GM12878 (cell line): Measurements from ENCODE around the gene LRP8. TPM values are rescaled to one million over a fixed set of nuclear protein-coding genes. Genes with fewer than 3 reads are reported as not detected.

ENCODE experiments used
- ATAC-seq: fragments of 200-7000 bp; cut with Tn5 transposase; 3 replicates; pipeline ENCODE4 v1.9.1; 2020; ENCODE audit warnings: mild to moderate bottlenecking, moderate library complexity
- BruUV-seq: library from RNA; stranded (reverse); fragments of 400-500 nt; replicated peaks from 2 replicates; lab custom pipeline; 2021; lab: Mats Ljungman, UMichigan
- CTCF ChIA-PET: fragments of 300-600 bp; sonication (Branson Sonifier 250); formaldehyde crosslinking; extraction: SDS; loops from one replicate; lab custom pipeline; 2021; ENCODE audit warnings: inconsistent platforms; lab: Yijun Ruan, JAX
- POLR2A ChIA-PET: fragments of 350-600 bp; formaldehyde crosslinking; extraction: SDS; loops from one replicate; lab custom pipeline; 2021; ENCODE audit warnings: inconsistent platforms; lab: Charles Lee
- RAD21 ChIA-PET: fragments of 300-600 bp; sonication (Branson Sonifier 250); formaldehyde crosslinking; loops from one replicate; lab custom pipeline; 2023; ENCODE audit warnings: antibody characterized with exemption; ENCODE audit not compliant: unreplicated experiment; lab: Charles Lee
- SMC1A ChIA-PET: fragments of 300-600 bp; sonication (Branson Sonifier 250); formaldehyde crosslinking; loops from one replicate; lab custom pipeline; 2023; ENCODE audit not compliant: unreplicated experiment, uncharacterized antibody; lab: Charles Lee
- DNase-seq: peaks from one replicate; pipeline ENCODE4 v3.0.0-alpha.2; 2011; ENCODE audit warnings: low read depth, low spot score
- FAIRE-seq: peaks from 3 replicates; lab custom pipeline; 2011; peaks lifted over from hg19 to GRCh38; lab: Jason Lieb, UNC
- H2AFZ ChIP-seq: 2 replicates; pipeline ENCODE4 v1.6.0; 2011; ENCODE audit warnings: low read depth, low read length, control low read depth; ENCODE audit not compliant: control insufficient read depth
- H3K27ac ChIP-seq: 2 replicates; pipeline ENCODE4 v1.5.1; 2011; ENCODE audit warnings: control low read depth; ENCODE audit not compliant: control insufficient read depth, insufficient read depth
- H3K27me3 ChIP-seq, 2 experiments: replicated peaks in 1 of 2; 2 replicates each; pipeline versions ENCODE4 v1.6.0 to v1.6.1; 2011; ENCODE audit warnings: low read length in 1 of 2; ENCODE audit not compliant: control insufficient read depth in 2 of 2, insufficient read depth in 2 of 2
- H3K36me3 ChIP-seq, 2 experiments: 2 replicates each; pipeline ENCODE4 v1.5.1; 2011; ENCODE audit warnings: low read length in 1 of 2; ENCODE audit not compliant: control insufficient read depth in 2 of 2, insufficient read depth in 2 of 2
- H3K4me1 ChIP-seq: 2 replicates; pipeline ENCODE4 v1.6.1; 2011; ENCODE audit warnings: mild to moderate bottlenecking, low read length, moderate library complexity, mixed read lengths; ENCODE audit not compliant: control insufficient read depth, insufficient read depth
- H3K4me2 ChIP-seq: 2 replicates; pipeline ENCODE4 v1.6.0; 2011; ENCODE audit warnings: control low read depth; ENCODE audit not compliant: control insufficient read depth, insufficient read depth
- H3K4me3 ChIP-seq: fragments of 200-600 bp; sonication (generic); 2 replicates; pipeline ENCODE4 v1.5.1; 2016
- H3K79me2 ChIP-seq: 2 replicates; pipeline ENCODE4 v1.6.0; 2011; ENCODE audit warnings: low read length; ENCODE audit not compliant: control insufficient read depth, insufficient read depth
- H3K9ac ChIP-seq: 2 replicates; pipeline ENCODE4 v1.8.0; 2011; ENCODE audit warnings: low read length, control low read depth, mixed read lengths; ENCODE audit not compliant: control insufficient read depth, insufficient read depth
- H3K9me3 ChIP-seq: replicated peaks from 3 replicates; pipeline ENCODE4 v1.5.1; 2011; ENCODE audit warnings: mild to moderate bottlenecking, low read length; ENCODE audit not compliant: control insufficient read depth, insufficient read depth
- H4K20me1 ChIP-seq: 2 replicates; pipeline ENCODE4 v1.6.0; 2011; ENCODE audit not compliant: control insufficient read depth, insufficient read depth
- ESRRA ChIP-seq: IDR thresholded peaks from 2 replicates; pipeline ENCODE4 v1.6.1; 2012; ENCODE audit warnings: mild to moderate bottlenecking, low read length, improper control_type of control experiment
- GABPA ChIP-seq: IDR thresholded peaks from 2 replicates; pipeline ENCODE4 v1.6.1; 2014; ENCODE audit warnings: antibody characterized with exemption, low read depth, mild to moderate bottlenecking, inconsistent platforms
- IKZF2 ChIP-seq, 2 experiments: fragments of 450-650 bp; IDR thresholded peaks; 2 replicates each; pipeline ENCODE4 v1.6.1; 2017; ENCODE audit warnings: mild to moderate bottlenecking in 2 of 2, moderate library complexity in 2 of 2
- NFXL1 ChIP-seq: fragments of 450-650 bp; IDR thresholded peaks from 2 replicates; pipeline ENCODE4 v1.6.1; 2017; ENCODE audit warnings: antibody characterized with exemption, mild to moderate bottlenecking, borderline replicate concordance
- POLR2AphosphoS5 ChIP-seq: IDR thresholded peaks from 2 replicates; pipeline ENCODE4 v1.6.1; 2011; ENCODE audit warnings: mild to moderate bottlenecking, low read length, inconsistent platforms
- RBBP5 ChIP-seq: fragments of 200-600 bp; sonication (generic); conservative IDR thresholded peaks from 2 replicates; pipeline ENCODE4 v1.6.1; 2016
- SREBF2 ChIP-seq: IDR thresholded peaks from 2 replicates; pipeline ENCODE4 v1.6.1; 2012; ENCODE audit warnings: mild to moderate bottlenecking, low read length
- ZNF207 ChIP-seq: fragments of 450-650 bp; IDR thresholded peaks from 2 replicates; pipeline ENCODE4 v1.6.1; 2014; ENCODE audit warnings: antibody characterized with exemption, mild to moderate bottlenecking, borderline replicate concordance
- WGBS: methylation state at CpG from one replicate; pipeline ENCODE4 v1.1.6; 2016; ENCODE audit warnings: low lambda C conversion rate; ENCODE audit not compliant: insufficient replicate concordance, insufficient coverage; ENCODE audit errors: missing lambda C conversion rate; 5-methylcytosine and 5-hydroxymethylcytosine counted together
- in situ Hi-C: fragments of 300-500 bp; cut with MboI; formaldehyde crosslinking; loops from 9 replicates; pipeline ENCODE4 v1.14.3; 2018; ENCODE audit warnings: mixed read lengths
- intact Hi-C: fragments of 100-400 bp; cut with micrococcal nuclease; formaldehyde crosslinking; loops from one replicate; pipeline ENCODE4 v1.14.2; 2022; ENCODE audit not compliant: unreplicated experiment
- polyA plus RNA-seq, 11 experiments: library from polyadenylated mRNA; depleted of rRNA in 4 of 11; unstranded in 6 of 11; stranded (reverse) in 5 of 11; fragments of >200 nt; fragmentation: Nextera tagmentation in 4 of 11; fragmentation: Illumina TruSeq in 1 of 11; extraction: Ambion mirVana in 4 of 11; extraction: Trizol in 1 of 11; gene quantifications; 1 replicate in 1 of 11; 2 replicates in 10 of 11; pipeline versions ENCODE4 v1.2.1 to v1.2.3, GENCODE V29; 2011 to 2016; ENCODE audit warnings: inconsistent platforms in 2 of 11, missing spikeins in 2 of 11, low read depth in 1 of 11
- total RNA-seq, 4 experiments: library from RNA; depleted of rRNA in 3 of 4; stranded (reverse); fragments of >200 nt in 3 of 4; fragmentation: Illumina TruSeq in 1 of 4; extraction: Trizol in 1 of 4; gene quantifications; 2 replicates each; pipeline versions ENCODE4 v1.2.1 to v1.2.3, GENCODE V29; 2013 to 2021
- TF ChIP-seq, protein P1 (sequence below): fragments of 450-650 bp; IDR thresholded peaks from 2 replicates; pipeline ENCODE4 v1.6.1; 2018; ENCODE audit warnings: mild to moderate bottlenecking, low read depth, moderate library complexity; ENCODE audit not compliant: partially characterized antibody
- TF ChIP-seq, protein P2 (sequence below): IDR thresholded peaks from 2 replicates; pipeline ENCODE4 v1.6.1; 2011; ENCODE audit warnings: borderline replicate concordance, low read depth, mild to moderate bottlenecking, moderate library complexity, mixed read lengths, low read length; ENCODE audit not compliant: insufficient read depth; ENCODE audit errors: extremely low read length
- TF ChIP-seq, protein P3 (sequence below): IDR thresholded peaks from 2 replicates; pipeline ENCODE4 v1.6.1; 2011; ENCODE audit warnings: low read depth, mild to moderate bottlenecking, low read length, moderate library complexity, borderline replicate concordance; ENCODE audit errors: extremely low read depth
- TF ChIP-seq, protein P4 (sequence below): fragments of 450-650 bp; IDR thresholded peaks from 2 replicates; pipeline ENCODE4 v1.6.1; 2016; ENCODE audit warnings: mild to moderate bottlenecking, moderate library complexity, borderline replicate concordance
- TF ChIP-seq, protein P5 (sequence below): fragments of 450-650 bp; IDR thresholded peaks from 2 replicates; pipeline ENCODE4 v1.6.1; 2014; ENCODE audit warnings: mild to moderate bottlenecking

LRP8 gene
- total and polyA plus RNA-seq, 10 of the 15 experiments (the other 5 are each of a cell fraction or from before 2014, with no cell fraction given) = 2.8 to 40.5 (median 22.3) TPM

DNA sequence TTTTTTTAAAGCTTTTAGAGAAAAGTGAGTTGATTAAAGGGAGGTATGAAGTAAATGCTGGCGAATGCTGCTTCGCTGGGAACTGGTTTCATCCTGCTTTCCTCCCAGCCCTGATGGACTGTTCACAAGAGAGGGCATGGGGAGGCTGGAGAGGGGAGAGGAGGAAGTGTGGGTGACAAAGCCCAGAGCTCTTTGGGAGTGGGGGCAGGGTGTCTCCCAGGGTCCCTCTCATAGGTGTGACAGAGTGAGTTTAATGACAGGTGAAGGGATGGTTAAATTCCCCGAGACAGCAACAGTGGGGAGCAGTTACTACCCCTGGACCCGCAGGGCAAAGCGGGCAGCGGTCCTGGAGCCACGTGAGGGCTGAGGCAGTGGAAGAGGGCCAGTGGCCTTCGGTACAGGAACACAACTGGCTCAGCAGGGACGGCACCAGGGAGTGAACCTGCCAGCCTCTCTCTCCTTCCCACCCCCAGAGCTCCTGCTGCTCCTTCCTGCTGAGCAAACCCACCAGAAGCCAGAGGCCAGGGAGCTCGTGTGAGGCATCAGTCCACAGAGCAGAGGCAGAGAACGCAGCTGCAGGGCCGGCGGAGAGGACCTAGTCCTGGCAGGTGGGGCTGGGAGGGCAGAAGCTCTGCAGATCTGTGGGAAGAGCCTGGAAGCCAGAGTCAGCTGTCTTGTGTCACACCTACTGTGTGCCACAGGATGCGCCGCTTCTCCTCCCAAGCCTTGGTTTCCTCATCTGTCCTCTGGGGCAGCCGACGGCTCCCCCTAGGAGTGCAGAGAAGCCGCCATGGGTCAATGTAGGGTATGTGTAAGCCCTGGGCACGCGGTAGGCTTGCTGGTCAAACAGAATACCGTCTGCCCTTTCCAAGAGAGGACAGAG is 20.9 kb upstream of the LRP8 start:
- Histone ChIP-seq H3K27ac (no peak overlapping the region), H3K4me2 (no peak overlapping the region), H2AFZ (no peak overlapping the region), H3K79me2 (no peaks in the 10 kb centered on the region), H3K9me3 (no peaks in the 10 kb centered on the region), H3K9ac (no peak overlapping the region), H4K20me1 (no peaks in the 10 kb centered on the region), H3K4me3 (no peak overlapping the region), H3K4me1 (peaks cover 17% of the 10 kb centered on the region), H3K27me3 (no peaks in the 10 kb centered on the region), H3K36me3 (no peaks in the 10 kb centered on the region)
- ChIA-PET SMC1A (no interaction called here), CTCF (interaction anchor here (1.0 kb wide), 1 partner anchor 9 kb away, joined by 4 read pairs; no protein-coding TSS in a partner anchor), RAD21 (no interaction called here), POLR2A (interaction anchor here (1.3 kb wide), 1 partner anchor 14 kb away, joined by 3 read pairs; no protein-coding TSS in a partner anchor)
- in situ Hi-C loops = no loop called here
- no TSS peak for BruUV-seq
- WGBS = 85% methylated on average over 21 of the region's 21 CpGs
- intact Hi-C loops = no loop called here
- TF ChIP-seq, protein P1, sequence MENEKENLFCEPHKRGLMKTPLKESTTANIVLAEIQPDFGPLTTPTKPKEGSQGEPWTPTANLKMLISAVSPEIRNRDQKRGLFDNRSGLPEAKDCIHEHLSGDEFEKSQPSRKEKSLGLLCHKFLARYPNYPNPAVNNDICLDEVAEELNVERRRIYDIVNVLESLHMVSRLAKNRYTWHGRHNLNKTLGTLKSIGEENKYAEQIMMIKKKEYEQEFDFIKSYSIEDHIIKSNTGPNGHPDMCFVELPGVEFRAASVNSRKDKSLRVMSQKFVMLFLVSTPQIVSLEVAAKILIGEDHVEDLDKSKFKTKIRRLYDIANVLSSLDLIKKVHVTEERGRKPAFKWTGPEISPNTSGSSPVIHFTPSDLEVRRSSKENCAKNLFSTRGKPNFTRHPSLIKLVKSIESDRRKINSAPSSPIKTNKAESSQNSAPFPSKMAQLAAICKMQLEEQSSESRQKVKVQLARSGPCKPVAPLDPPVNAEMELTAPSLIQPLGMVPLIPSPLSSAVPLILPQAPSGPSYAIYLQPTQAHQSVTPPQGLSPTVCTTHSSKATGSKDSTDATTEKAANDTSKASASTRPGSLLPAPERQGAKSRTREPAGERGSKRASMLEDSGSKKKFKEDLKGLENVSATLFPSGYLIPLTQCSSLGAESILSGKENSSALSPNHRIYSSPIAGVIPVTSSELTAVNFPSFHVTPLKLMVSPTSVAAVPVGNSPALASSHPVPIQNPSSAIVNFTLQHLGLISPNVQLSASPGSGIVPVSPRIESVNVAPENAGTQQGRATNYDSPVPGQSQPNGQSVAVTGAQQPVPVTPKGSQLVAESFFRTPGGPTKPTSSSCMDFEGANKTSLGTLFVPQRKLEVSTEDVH = no peak
- TF ChIP-seq ZNF207 (no peak), SREBF2 (no peak), IKZF2 (IDR thresholded peaks at IDR 0.05) (no peak), POLR2AphosphoS5 (no peak), ESRRA (no peak), RBBP5 (no peak), GABPA (no peak), NFXL1 (no peak)
- TF ChIP-seq, protein P2, sequence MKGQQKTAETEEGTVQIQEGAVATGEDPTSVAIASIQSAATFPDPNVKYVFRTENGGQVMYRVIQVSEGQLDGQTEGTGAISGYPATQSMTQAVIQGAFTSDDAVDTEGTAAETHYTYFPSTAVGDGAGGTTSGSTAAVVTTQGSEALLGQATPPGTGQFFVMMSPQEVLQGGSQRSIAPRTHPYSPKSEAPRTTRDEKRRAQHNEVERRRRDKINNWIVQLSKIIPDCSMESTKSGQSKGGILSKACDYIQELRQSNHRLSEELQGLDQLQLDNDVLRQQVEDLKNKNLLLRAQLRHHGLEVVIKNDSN = no peak
- TF ChIP-seq, protein P3, sequence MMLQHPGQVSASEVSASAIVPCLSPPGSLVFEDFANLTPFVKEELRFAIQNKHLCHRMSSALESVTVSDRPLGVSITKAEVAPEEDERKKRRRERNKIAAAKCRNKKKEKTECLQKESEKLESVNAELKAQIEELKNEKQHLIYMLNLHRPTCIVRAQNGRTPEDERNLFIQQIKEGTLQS = no peak
- TF ChIP-seq, protein P4, sequence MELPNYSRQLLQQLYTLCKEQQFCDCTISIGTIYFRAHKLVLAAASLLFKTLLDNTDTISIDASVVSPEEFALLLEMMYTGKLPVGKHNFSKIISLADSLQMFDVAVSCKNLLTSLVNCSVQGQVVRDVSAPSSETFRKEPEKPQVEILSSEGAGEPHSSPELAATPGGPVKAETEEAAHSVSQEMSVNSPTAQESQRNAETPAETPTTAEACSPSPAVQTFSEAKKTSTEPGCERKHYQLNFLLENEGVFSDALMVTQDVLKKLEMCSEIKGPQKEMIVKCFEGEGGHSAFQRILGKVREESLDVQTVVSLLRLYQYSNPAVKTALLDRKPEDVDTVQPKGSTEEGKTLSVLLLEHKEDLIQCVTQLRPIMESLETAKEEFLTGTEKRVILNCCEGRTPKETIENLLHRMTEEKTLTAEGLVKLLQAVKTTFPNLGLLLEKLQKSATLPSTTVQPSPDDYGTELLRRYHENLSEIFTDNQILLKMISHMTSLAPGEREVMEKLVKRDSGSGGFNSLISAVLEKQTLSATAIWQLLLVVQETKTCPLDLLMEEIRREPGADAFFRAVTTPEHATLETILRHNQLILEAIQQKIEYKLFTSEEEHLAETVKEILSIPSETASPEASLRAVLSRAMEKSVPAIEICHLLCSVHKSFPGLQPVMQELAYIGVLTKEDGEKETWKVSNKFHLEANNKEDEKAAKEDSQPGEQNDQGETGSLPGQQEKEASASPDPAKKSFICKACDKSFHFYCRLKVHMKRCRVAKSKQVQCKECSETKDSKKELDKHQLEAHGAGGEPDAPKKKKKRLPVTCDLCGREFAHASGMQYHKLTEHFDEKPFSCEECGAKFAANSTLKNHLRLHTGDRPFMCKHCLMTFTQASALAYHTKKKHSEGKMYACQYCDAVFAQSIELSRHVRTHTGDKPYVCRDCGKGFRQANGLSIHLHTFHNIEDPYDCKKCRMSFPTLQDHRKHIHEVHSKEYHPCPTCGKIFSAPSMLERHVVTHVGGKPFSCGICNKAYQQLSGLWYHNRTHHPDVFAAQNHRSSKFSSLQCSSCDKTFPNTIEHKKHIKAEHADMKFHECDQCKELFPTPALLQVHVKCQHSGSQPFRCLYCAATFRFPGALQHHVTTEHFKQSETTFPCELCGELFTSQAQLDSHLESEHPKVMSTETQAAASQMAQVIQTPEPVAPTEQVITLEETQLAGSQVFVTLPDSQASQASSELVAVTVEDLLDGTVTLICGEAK = no peak
- TF ChIP-seq, protein P5, sequence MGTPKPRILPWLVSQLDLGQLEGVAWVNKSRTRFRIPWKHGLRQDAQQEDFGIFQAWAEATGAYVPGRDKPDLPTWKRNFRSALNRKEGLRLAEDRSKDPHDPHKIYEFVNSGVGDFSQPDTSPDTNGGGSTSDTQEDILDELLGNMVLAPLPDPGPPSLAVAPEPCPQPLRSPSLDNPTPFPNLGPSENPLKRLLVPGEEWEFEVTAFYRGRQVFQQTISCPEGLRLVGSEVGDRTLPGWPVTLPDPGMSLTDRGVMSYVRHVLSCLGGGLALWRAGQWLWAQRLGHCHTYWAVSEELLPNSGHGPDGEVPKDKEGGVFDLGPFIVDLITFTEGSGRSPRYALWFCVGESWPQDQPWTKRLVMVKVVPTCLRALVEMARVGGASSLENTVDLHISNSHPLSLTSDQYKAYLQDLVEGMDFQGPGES = no peak
- DNase-seq (no peak), FAIRE-seq (no peak), ATAC-seq (no peak)
